GM23338 (cell line): ENCODE results near the gene ADGRV1. TPM values are rescaled to one million over a fixed set of nuclear protein-coding genes. Genes with fewer than 3 reads are reported as not detected.

Experiments
- ATAC-seq: fragments of 200-7000 bp; cut with Tn5 transposase; 3 replicates; pipeline ENCODE4 v1.9.1; 2020
- DNase-seq: peaks from one replicate; pipeline ENCODE4 v3.0.0-alpha.2; 2015; ENCODE audit warnings: low spot score
- H2AFZ ChIP-seq: fragments of 200-600 bp; sonication (generic); 2 replicates; pipeline ENCODE4 v1.8.0; 2016; ENCODE audit warnings: antibody characterized with exemption, mild to moderate bottlenecking, moderate library complexity
- H3F3A ChIP-seq: fragments of 200-600 bp; sonication (generic); replicated peaks from 2 replicates; pipeline ENCODE4 v1.8.0; 2017; ENCODE audit warnings: antibody characterized with exemption, mixed run types, low read depth
- H3K27ac ChIP-seq: fragments of 200-600 bp; sonication (generic); 2 replicates; pipeline ENCODE4 v1.6.1; 2016; ENCODE audit warnings: low read depth
- H3K27me3 ChIP-seq: fragments of 200-600 bp; sonication (generic); 2 replicates; pipeline ENCODE4 v1.8.0; 2016; ENCODE audit warnings: mild to moderate bottlenecking, mixed run types, moderate library complexity; ENCODE audit not compliant: insufficient read depth
- H3K36me3 ChIP-seq: fragments of 200-600 bp; sonication (generic); 2 replicates; pipeline ENCODE4 v1.8.0; 2016; ENCODE audit warnings: mild to moderate bottlenecking; ENCODE audit not compliant: insufficient read depth
- H3K4me1 ChIP-seq: fragments of 200-600 bp; sonication (generic); 2 replicates; pipeline ENCODE4 v1.8.0; 2016; ENCODE audit warnings: mild to moderate bottlenecking, moderate library complexity; ENCODE audit not compliant: insufficient read depth
- H3K4me2 ChIP-seq: fragments of 200-600 bp; sonication (generic); 2 replicates; pipeline ENCODE4 v1.7.1; 2017; ENCODE audit warnings: mixed run types
- H3K4me3 ChIP-seq: fragments of 200-600 bp; sonication (generic); 2 replicates; pipeline ENCODE4 v1.6.1; 2016; ENCODE audit warnings: mixed run types
- H3K79me2 ChIP-seq: fragments of 200-600 bp; sonication (generic); replicated peaks from 2 replicates; pipeline ENCODE4 v1.8.0; 2017; ENCODE audit warnings: mild to moderate bottlenecking; ENCODE audit not compliant: insufficient read depth
- H3K9me2 ChIP-seq: fragments of 200-600 bp; sonication (generic); 2 replicates; pipeline ENCODE4 v1.8.0; 2017; ENCODE audit not compliant: insufficient read depth
- H4K20me1 ChIP-seq: fragments of 200-600 bp; sonication (generic); replicated peaks from 2 replicates; pipeline ENCODE4 v1.8.0; 2017; ENCODE audit warnings: mild to moderate bottlenecking; ENCODE audit not compliant: insufficient read depth
- H3K27ac Mint-ChIP-seq: 2 replicates; pipeline ENCODE4 v1.8.0; 2020; ENCODE audit warnings: inconsistent platforms, mild to moderate bottlenecking, moderate library complexity, mixed read lengths
- H3K27me3 Mint-ChIP-seq: 3 replicates; pipeline ENCODE4 v1.8.0; 2022; ENCODE audit warnings: low read depth, mild to moderate bottlenecking, moderate library complexity, mixed read lengths, inconsistent platforms; ENCODE audit not compliant: insufficient read depth, poor library complexity
- H3K36me3 Mint-ChIP-seq: 3 replicates; pipeline ENCODE4 v1.8.0; 2021; ENCODE audit warnings: low read depth, mild to moderate bottlenecking, inconsistent platforms, moderate library complexity, mixed read lengths
- H3K4me1 Mint-ChIP-seq: 3 replicates; pipeline ENCODE4 v1.8.0; 2020; ENCODE audit warnings: mild to moderate bottlenecking, inconsistent platforms, mixed read lengths
- H3K4me3 Mint-ChIP-seq: 3 replicates; pipeline ENCODE4 v1.8.0; 2021; ENCODE audit warnings: moderate library complexity, mild to moderate bottlenecking, inconsistent platforms, mixed read lengths
- H3K9me3 Mint-ChIP-seq: 3 replicates; pipeline ENCODE4 v1.8.0; 2020; ENCODE audit warnings: moderate library complexity, mild to moderate bottlenecking, inconsistent platforms, mixed read lengths
- CREB1 ChIP-seq: fragments of 250-450 bp; sonication (Bioruptor Pico); IDR thresholded peaks from 2 replicates; pipeline ENCODE4 v1.5.0; 2020; ENCODE audit warnings: low read depth, mild to moderate bottlenecking, moderate library complexity
- NANOG ChIP-seq: IDR thresholded peaks from 2 replicates; pipeline ENCODE4 v1.6.1; 2016; ENCODE audit warnings: antibody characterized with exemption, borderline replicate concordance
- POLR2AphosphoS5 ChIP-seq: IDR thresholded peaks from 2 replicates; pipeline ENCODE4 v1.6.1; 2016; ENCODE audit warnings: antibody characterized with exemption, low read depth
- ZNF114 ChIP-seq: fragments of 250-450 bp; sonication (Bioruptor Pico); IDR thresholded peaks from 2 replicates; pipeline ENCODE4 v1.5.0; 2020; ENCODE audit warnings: mild to moderate bottlenecking, moderate library complexity
- ZNF331 ChIP-seq: fragments of 250-450 bp; sonication (Bioruptor Pico); IDR thresholded peaks from 2 replicates; pipeline ENCODE4 v1.5.0; 2020; ENCODE audit warnings: low read depth, mild to moderate bottlenecking, moderate library complexity
- polyA plus RNA-seq: library from polyadenylated mRNA; unstranded; fragments of >200 nt; fragmentation: Nextera tagmentation; extraction: Ambion mirVana; gene quantifications from 2 replicates; pipeline ENCODE4 v1.2.1, GENCODE V29; 2016
- total RNA-seq: library from RNA; depleted of rRNA; stranded (reverse); fragments of >200 nt; shearing (Covaris generic); gene quantifications from 2 replicates; pipeline ENCODE4 v1.2.3, GENCODE V29; 2014
- TF ChIP-seq, protein P1 (sequence below): fragments of 250-450 bp; sonication (Bioruptor Pico); IDR thresholded peaks from 2 replicates; pipeline ENCODE4 v1.5.0; 2020; ENCODE audit warnings: mild to moderate bottlenecking, moderate library complexity
- TF ChIP-seq, protein P2 (sequence below), 2 experiments: fragments of 200-600 bp in 1 of 2; sonication (generic) in 1 of 2; conservative IDR thresholded peaks; 2 replicates each; pipeline versions ENCODE4 v1.5.1 to v1.6.1; 2016 to 2017; ENCODE audit warnings: antibody characterized with exemption in 2 of 2, low read depth in 2 of 2, mild to moderate bottlenecking in 2 of 2, moderate library complexity in 1 of 2
- TF ChIP-seq, protein P3 (sequence below): IDR thresholded peaks from one replicate; pipeline ENCODE4 v1.6.1; 2018; ENCODE audit warnings: antibody characterized with exemption; ENCODE audit not compliant: unreplicated experiment

Gene ADGRV1
- total and polyA plus RNA-seq, 2 experiments from 2014 or later, result 46.1 to 149 TPM

DNA sequence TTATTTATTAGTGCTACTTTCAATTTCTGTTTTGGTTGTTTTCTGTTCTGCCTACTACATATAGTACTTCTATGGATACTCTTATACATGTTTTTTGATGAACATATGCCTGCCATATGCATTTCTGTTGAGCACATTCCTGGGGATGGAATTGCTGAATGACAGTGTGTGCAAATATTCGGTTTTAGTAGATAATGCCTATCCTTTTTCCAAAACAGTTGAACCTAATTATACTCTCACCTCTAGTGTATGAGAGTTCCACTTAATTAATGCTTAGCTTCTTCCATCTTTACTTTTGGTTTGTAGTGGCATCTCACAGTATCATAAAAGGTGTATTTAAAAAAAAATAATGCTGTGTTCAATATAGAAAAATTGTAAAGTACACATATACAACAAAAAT lies 96.8 kb downstream of the ADGRV1 start (continued):
- TF ChIP-seq, protein P1, sequence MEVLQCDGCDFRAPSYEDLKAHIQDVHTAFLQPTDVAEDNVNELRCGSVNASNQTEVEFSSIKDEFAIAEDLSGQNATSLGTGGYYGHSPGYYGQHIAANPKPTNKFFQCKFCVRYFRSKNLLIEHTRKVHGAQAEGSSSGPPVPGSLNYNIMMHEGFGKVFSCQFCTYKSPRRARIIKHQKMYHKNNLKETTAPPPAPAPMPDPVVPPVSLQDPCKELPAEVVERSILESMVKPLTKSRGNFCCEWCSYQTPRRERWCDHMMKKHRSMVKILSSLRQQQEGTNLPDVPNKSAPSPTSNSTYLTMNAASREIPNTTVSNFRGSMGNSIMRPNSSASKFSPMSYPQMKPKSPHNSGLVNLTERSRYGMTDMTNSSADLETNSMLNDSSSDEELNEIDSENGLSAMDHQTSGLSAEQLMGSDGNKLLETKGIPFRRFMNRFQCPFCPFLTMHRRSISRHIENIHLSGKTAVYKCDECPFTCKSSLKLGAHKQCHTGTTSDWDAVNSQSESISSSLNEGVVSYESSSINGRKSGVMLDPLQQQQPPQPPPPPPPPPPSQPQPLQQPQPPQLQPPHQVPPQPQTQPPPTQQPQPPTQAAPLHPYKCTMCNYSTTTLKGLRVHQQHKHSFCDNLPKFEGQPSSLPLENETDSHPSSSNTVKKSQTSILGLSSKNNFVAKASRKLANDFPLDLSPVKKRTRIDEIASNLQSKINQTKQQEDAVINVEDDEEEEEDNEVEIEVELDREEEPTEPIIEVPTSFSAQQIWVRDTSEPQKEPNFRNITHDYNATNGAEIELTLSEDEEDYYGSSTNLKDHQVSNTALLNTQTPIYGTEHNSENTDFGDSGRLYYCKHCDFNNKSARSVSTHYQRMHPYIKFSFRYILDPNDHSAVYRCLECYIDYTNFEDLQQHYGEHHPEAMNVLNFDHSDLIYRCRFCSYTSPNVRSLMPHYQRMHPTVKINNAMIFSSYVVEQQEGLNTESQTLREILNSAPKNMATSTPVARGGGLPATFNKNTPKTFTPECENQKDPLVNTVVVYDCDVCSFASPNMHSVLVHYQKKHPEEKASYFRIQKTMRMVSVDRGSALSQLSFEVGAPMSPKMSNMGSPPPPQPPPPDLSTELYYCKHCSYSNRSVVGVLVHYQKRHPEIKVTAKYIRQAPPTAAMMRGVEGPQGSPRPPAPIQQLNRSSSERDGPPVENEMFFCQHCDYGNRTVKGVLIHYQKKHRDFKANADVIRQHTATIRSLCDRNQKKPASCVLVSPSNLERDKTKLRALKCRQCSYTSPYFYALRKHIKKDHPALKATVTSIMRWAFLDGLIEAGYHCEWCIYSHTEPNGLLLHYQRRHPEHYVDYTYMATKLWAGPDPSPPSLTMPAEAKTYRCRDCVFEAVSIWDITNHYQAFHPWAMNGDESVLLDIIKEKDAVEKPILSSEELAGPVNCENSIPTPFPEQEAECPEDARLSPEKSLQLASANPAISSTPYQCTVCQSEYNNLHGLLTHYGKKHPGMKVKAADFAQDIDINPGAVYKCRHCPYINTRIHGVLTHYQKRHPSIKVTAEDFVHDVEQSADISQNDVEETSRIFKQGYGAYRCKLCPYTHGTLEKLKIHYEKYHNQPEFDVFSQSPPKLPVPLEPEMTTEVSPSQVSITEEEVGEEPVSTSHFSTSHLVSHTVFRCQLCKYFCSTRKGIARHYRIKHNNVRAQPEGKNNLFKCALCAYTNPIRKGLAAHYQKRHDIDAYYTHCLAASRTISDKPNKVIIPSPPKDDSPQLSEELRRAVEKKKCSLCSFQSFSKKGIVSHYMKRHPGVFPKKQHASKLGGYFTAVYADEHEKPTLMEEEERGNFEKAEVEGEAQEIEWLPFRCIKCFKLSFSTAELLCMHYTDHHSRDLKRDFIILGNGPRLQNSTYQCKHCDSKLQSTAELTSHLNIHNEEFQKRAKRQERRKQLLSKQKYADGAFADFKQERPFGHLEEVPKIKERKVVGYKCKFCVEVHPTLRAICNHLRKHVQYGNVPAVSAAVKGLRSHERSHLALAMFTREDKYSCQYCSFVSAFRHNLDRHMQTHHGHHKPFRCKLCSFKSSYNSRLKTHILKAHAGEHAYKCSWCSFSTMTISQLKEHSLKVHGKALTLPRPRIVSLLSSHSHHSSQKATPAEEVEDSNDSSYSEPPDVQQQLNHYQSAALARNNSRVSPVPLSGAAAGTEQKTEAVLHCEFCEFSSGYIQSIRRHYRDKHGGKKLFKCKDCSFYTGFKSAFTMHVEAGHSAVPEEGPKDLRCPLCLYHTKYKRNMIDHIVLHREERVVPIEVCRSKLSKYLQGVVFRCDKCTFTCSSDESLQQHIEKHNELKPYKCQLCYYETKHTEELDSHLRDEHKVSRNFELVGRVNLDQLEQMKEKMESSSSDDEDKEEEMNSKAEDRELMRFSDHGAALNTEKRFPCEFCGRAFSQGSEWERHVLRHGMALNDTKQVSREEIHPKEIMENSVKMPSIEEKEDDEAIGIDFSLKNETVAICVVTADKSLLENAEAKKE (CRISPR knock-in tag), result no peak

DNA sequence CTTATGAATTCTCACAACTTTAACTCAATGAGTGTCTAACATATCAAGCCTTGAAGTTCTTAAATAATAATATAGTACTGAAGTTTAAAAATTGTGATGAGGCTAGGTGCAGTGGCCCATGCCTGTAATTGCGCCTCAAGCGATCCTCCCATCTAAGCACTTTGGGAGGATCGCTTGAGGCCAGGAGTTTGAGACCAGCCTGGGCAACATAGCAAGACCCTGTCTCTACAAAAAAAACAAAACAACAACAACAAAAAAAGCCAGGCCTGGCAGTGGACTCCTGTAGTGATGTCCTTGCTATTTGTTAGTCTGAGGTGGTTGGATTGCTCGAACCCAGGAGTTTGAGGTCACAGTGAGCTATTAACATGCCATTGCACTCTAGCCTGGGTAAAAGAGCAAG lies 98.4 kb downstream of the ADGRV1 start:
- no peaks in the 10 kb centered on the region for H4K20me1 ChIP-seq
- peaks cover 38% of the 10 kb centered on the region for H3K36me3 Mint-ChIP-seq
- ATAC-seq, result no peak
- TF ChIP-seq CREB1 (no peak), ZNF114 (CRISPR knock-in tag) (no peak), ZNF331 (no peak), NANOG (no peak), POLR2AphosphoS5 (no peak)
- TF ChIP-seq, protein P2, sequence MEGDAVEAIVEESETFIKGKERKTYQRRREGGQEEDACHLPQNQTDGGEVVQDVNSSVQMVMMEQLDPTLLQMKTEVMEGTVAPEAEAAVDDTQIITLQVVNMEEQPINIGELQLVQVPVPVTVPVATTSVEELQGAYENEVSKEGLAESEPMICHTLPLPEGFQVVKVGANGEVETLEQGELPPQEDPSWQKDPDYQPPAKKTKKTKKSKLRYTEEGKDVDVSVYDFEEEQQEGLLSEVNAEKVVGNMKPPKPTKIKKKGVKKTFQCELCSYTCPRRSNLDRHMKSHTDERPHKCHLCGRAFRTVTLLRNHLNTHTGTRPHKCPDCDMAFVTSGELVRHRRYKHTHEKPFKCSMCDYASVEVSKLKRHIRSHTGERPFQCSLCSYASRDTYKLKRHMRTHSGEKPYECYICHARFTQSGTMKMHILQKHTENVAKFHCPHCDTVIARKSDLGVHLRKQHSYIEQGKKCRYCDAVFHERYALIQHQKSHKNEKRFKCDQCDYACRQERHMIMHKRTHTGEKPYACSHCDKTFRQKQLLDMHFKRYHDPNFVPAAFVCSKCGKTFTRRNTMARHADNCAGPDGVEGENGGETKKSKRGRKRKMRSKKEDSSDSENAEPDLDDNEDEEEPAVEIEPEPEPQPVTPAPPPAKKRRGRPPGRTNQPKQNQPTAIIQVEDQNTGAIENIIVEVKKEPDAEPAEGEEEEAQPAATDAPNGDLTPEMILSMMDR (conservative IDR thresholded peaks at IDR 0.05; ENCODE audit: low read depth in 2 of 2), result no peak
- TF ChIP-seq, protein P3, sequence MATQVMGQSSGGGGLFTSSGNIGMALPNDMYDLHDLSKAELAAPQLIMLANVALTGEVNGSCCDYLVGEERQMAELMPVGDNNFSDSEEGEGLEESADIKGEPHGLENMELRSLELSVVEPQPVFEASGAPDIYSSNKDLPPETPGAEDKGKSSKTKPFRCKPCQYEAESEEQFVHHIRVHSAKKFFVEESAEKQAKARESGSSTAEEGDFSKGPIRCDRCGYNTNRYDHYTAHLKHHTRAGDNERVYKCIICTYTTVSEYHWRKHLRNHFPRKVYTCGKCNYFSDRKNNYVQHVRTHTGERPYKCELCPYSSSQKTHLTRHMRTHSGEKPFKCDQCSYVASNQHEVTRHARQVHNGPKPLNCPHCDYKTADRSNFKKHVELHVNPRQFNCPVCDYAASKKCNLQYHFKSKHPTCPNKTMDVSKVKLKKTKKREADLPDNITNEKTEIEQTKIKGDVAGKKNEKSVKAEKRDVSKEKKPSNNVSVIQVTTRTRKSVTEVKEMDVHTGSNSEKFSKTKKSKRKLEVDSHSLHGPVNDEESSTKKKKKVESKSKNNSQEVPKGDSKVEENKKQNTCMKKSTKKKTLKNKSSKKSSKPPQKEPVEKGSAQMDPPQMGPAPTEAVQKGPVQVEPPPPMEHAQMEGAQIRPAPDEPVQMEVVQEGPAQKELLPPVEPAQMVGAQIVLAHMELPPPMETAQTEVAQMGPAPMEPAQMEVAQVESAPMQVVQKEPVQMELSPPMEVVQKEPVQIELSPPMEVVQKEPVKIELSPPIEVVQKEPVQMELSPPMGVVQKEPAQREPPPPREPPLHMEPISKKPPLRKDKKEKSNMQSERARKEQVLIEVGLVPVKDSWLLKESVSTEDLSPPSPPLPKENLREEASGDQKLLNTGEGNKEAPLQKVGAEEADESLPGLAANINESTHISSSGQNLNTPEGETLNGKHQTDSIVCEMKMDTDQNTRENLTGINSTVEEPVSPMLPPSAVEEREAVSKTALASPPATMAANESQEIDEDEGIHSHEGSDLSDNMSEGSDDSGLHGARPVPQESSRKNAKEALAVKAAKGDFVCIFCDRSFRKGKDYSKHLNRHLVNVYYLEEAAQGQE, result no peak

More for the DNA sequence above, 98.4 kb downstream of the ADGRV1 start:
- Mint-ChIP-seq H3K27me3 (no peaks in the 10 kb centered on the region), H3K4me3 (no peak overlapping the region), H3K9me3 (peaks cover 3% of the 10 kb centered on the region; the same call in 2 of the 3 replicates), H3K27ac (no peak overlapping the region), H3K4me1 (no peaks in the 10 kb centered on the region; the same call in 2 of the 3 replicates)
- no peak overlapping the region for H3K4me2 ChIP-seq
- no peaks in the 10 kb centered on the region for H3K27me3 ChIP-seq
- peaks cover 14% of the 10 kb centered on the region for H3K79me2 ChIP-seq
- no peak overlapping the region for H2AFZ ChIP-seq
- H3F3A ChIP-seq, result no peaks in the 10 kb centered on the region
- H3K4me3 ChIP-seq, result no peak overlapping the region
- H3K4me1 ChIP-seq, result no peaks in the 10 kb centered on the region
- no peaks in the 10 kb centered on the region for H3K9me2 ChIP-seq
- H3K27ac ChIP-seq, result no peak overlapping the region
- DNase-seq, result no peak
- H3K36me3 ChIP-seq, result peaks cover 20% of the 10 kb centered on the region; the same call in 1 of the 2 replicates
